Smooth muscle cell (in vitro differentiated cells): Measurements from ENCODE around the gene RNF34. TPM values are rescaled to one million over a fixed set of nuclear protein-coding genes. Genes with fewer than 3 reads are reported as not detected.

Source experiments
- DNase-seq: peaks from one replicate; lab custom pipeline; 2025; ENCODE audit not compliant: unreplicated experiment; lab: John Stamatoyannopoulos, UW
- H2AFZ ChIP-seq: fragments of 200-600 bp; sonication (generic); 2 replicates; pipeline ENCODE4 v1.6.0; 2016; ENCODE audit warnings: antibody characterized with exemption, low read depth, mild to moderate bottlenecking
- H3F3A ChIP-seq: fragments of 200-600 bp; sonication (generic); 2 replicates; pipeline ENCODE4 v1.6.0; 2017; ENCODE audit warnings: antibody characterized with exemption, low read depth
- H3K27ac ChIP-seq: fragments of 200-600 bp; sonication (generic); 2 replicates; pipeline ENCODE4 v1.5.1; 2016; ENCODE audit warnings: low read depth, mild to moderate bottlenecking
- H3K27me3 ChIP-seq: fragments of 200-600 bp; sonication (generic); 2 replicates; pipeline ENCODE4 v1.6.1; 2016; ENCODE audit warnings: low read depth, mild to moderate bottlenecking
- H3K36me3 ChIP-seq: fragments of 200-600 bp; sonication (generic); 2 replicates; pipeline ENCODE4 v1.5.1; 2016; ENCODE audit warnings: low read depth
- H3K4me1 ChIP-seq: fragments of 200-600 bp; sonication (generic); 2 replicates; pipeline ENCODE4 v1.5.1; 2016; ENCODE audit warnings: low read depth
- H3K4me2 ChIP-seq: fragments of 200-600 bp; sonication (generic); 2 replicates; pipeline ENCODE4 v1.6.0; 2016; ENCODE audit warnings: mild to moderate bottlenecking
- H3K4me3 ChIP-seq: fragments of 200-600 bp; sonication (generic); 2 replicates; pipeline ENCODE4 v1.5.1; 2016; ENCODE audit warnings: mild to moderate bottlenecking
- H3K79me2 ChIP-seq: fragments of 200-600 bp; sonication (generic); 2 replicates; pipeline ENCODE4 v1.6.0; 2016; ENCODE audit warnings: low read depth, mild to moderate bottlenecking
- H3K9ac ChIP-seq: fragments of 200-600 bp; sonication (generic); 2 replicates; pipeline ENCODE4 v1.6.0; 2016; ENCODE audit warnings: low read depth
- H3K9me3 ChIP-seq: fragments of 200-600 bp; sonication (generic); replicated peaks from 2 replicates; pipeline ENCODE4 v1.5.1; 2016; ENCODE audit warnings: low read depth
- H4K20me1 ChIP-seq: fragments of 200-600 bp; sonication (generic); 2 replicates; pipeline ENCODE4 v1.6.0; 2016; ENCODE audit warnings: low read depth
- WGBS: methylation state at CpG from one replicate; pipeline ENCODE4 v1.1.7; 2016; ENCODE audit warnings: low lambda C conversion rate; 5-methylcytosine and 5-hydroxymethylcytosine counted together
- polyA plus RNA-seq: library from polyadenylated mRNA; unstranded; fragments of >200 nt; fragmentation: Nextera tagmentation; extraction: Ambion mirVana; gene quantifications from 2 replicates; pipeline ENCODE4 v1.2.1, GENCODE V29; 2016
- total RNA-seq: library from RNA; depleted of rRNA; stranded (reverse); fragments of >200 nt; gene quantifications from 2 replicates; pipeline ENCODE4 v1.2.3, GENCODE V29; 2014
- TF ChIP-seq, protein P1 (sequence below): fragments of 200-600 bp; sonication (generic); IDR thresholded peaks from 2 replicates; pipeline ENCODE4 v1.5.1; 2017; ENCODE audit warnings: borderline replicate concordance, mild to moderate bottlenecking, antibody characterized with exemption; ENCODE audit not compliant: insufficient read depth, poor library complexity, severe bottlenecking

Gene RNF34
- total and polyA plus RNA-seq, 2 experiments from 2014 or later, result 19.4 to 24.0 TPM

DNA sequence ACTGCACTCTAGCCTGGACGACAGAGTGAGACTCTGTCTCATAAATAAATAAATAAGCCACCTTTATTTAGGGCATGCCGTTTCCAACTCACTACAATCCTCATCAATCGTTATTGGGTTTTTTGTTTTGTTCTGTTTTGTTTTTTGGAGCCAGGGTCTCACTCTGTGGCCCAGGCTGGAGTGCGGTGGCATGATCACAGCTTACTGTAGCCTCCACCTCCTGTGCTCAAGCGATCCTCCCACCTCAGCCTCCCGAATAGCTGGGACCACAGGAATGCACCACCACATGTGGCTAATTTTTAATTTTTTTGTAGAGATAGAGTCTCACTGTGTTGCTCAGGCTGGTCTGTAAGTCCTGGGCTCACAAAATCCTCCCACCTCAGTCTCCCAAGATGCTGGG lies 44.1 kb upstream of the RNF34 start:
- Histone ChIP-seq H3K9ac (no peak overlapping the region), H4K20me1 (no peaks in the 10 kb centered on the region), H3F3A (no peaks in the 10 kb centered on the region), H3K4me1 (peaks cover 5% of the 10 kb centered on the region), H3K36me3 (no peaks in the 10 kb centered on the region), H3K4me2 (no peak overlapping the region), H3K9me3 (no peaks in the 10 kb centered on the region), H2AFZ (no peak overlapping the region), H3K27ac (no peak overlapping the region), H3K4me3 (no peak overlapping the region), H3K27me3 (no peaks in the 10 kb centered on the region), H3K79me2 (peaks cover 10% of the 10 kb centered on the region)
- no peak for DNase-seq
- TF ChIP-seq, protein P1, sequence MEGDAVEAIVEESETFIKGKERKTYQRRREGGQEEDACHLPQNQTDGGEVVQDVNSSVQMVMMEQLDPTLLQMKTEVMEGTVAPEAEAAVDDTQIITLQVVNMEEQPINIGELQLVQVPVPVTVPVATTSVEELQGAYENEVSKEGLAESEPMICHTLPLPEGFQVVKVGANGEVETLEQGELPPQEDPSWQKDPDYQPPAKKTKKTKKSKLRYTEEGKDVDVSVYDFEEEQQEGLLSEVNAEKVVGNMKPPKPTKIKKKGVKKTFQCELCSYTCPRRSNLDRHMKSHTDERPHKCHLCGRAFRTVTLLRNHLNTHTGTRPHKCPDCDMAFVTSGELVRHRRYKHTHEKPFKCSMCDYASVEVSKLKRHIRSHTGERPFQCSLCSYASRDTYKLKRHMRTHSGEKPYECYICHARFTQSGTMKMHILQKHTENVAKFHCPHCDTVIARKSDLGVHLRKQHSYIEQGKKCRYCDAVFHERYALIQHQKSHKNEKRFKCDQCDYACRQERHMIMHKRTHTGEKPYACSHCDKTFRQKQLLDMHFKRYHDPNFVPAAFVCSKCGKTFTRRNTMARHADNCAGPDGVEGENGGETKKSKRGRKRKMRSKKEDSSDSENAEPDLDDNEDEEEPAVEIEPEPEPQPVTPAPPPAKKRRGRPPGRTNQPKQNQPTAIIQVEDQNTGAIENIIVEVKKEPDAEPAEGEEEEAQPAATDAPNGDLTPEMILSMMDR, result no peak
- WGBS, result 87% methylated on average over 6 of the region's 6 CpGs

DNA sequence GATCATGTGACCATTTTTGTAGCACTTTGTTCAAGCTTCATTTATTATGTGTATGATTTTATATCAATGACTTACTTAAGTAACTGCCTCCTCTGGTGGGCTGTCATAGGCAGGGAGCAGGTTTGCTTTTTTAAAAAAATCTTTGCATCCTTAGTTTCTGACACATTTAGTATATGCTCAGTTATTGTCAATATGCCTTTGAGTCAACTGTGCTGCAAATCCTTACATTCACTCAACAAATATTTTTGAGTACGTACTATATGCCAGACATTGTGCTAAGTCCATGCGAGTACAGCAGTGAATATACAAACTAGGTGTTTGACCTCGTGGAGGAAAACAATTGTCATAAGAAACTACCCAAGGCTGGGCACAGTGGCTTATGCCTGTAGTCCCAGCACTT lies 43.3 kb upstream of the RNF34 start:
- Histone ChIP-seq H3K9me3 (no peaks in the 10 kb centered on the region), H3K27ac (no peak overlapping the region), H3K4me2 (no peak overlapping the region), H3F3A (no peaks in the 10 kb centered on the region), H2AFZ (no peak overlapping the region), H3K79me2 (peaks cover 2% of the 10 kb centered on the region), H3K27me3 (no peaks in the 10 kb centered on the region), H3K4me1 (peaks cover 5% of the 10 kb centered on the region), H3K36me3 (no peaks in the 10 kb centered on the region), H3K9ac (no peak overlapping the region), H3K4me3 (no peak overlapping the region), H4K20me1 (no peaks in the 10 kb centered on the region)
- WGBS, result 88% methylated on average over 3 of the region's 3 CpGs
- DNase-seq, result no peak
- TF ChIP-seq, protein P1, result no peak

DNA sequence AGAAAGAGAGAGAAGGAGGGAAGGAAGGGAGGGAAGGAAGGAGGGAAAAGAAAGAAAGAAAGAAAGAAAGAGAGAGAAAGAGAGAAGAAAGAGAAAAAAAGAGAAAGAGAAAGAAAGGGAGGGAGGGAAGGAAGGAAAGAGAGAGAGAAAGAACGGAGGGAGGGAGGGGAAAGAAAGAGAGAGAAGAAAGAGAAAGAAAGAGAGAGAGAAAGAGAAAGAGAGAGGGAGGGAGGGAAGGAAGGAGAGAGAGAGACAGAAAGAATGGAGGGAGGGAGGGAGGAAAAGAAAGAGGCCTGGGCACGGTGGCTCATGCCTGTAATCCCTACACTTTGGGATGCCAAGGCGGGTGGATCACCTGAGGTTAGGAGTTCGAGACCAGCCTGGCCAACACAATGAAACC lies 42.6 kb upstream of the RNF34 start:
- no peak for DNase-seq
- no peak overlapping the region for H3K27ac ChIP-seq
- TF ChIP-seq, protein P1, result no peak
- H3K4me3 ChIP-seq, result no peak overlapping the region
- no peaks in the 10 kb centered on the region for H3K27me3 ChIP-seq
- no peak overlapping the region for H3K9ac ChIP-seq
- WGBS, result 78% methylated on average over 4 of the region's 4 CpGs
- peaks cover 5% of the 10 kb centered on the region for H3K4me1 ChIP-seq
- no peaks in the 10 kb centered on the region for H4K20me1 ChIP-seq
- H3K36me3 ChIP-seq, result no peaks in the 10 kb centered on the region
- H3K79me2 ChIP-seq, result no peaks in the 10 kb centered on the region
- no peak overlapping the region for H2AFZ ChIP-seq
- no peak overlapping the region for H3K4me2 ChIP-seq
- H3F3A ChIP-seq, result no peaks in the 10 kb centered on the region
- no peaks in the 10 kb centered on the region for H3K9me3 ChIP-seq

DNA sequence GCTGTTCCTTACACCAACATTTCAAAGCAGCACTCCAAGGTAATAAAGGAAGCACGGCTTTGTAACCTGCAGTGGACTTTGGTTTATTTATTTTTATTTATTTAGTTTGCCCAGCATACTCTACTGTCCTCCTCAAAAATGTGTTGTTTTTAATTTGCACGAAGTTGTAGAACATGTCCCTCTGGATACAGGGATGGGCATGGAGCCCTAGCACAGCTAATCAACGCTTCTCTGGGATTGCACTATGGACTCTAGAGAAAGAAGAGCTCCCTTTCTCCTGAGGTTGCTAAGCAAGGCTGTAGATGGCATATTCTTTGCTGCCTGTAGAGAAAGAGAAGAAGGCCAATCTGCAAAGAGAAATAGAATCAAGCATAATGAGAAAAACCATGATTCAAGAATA lies 41.8 kb upstream of the RNF34 start:
- 91% methylated on average over 3 of the region's 3 CpGs for WGBS
- TF ChIP-seq, protein P1, result no peak

More for the DNA sequence above, 41.8 kb upstream of the RNF34 start:
- DNase-seq, result no peak
- no peaks in the 10 kb centered on the region for H3K79me2 ChIP-seq
- H3K4me2 ChIP-seq, result no peak overlapping the region
- H2AFZ ChIP-seq, result no peak overlapping the region
- no peak overlapping the region for H3K4me3 ChIP-seq
- H4K20me1 ChIP-seq, result no peaks in the 10 kb centered on the region
- peaks cover 2% of the 10 kb centered on the region for H3K4me1 ChIP-seq
- H3K27me3 ChIP-seq, result no peaks in the 10 kb centered on the region
- H3F3A ChIP-seq, result no peaks in the 10 kb centered on the region
- H3K36me3 ChIP-seq, result no peaks in the 10 kb centered on the region
- H3K9me3 ChIP-seq, result no peaks in the 10 kb centered on the region
- H3K27ac ChIP-seq, result no peak overlapping the region
- no peak overlapping the region for H3K9ac ChIP-seq
